Measurements from ENCODE around the gene LDLRAD4.

GRCh38 chr18:13269521-13270011 lies 51.0 kb downstream of the LDLRAD4 start:
- TF ChIP-seq CTCF (IDR thresholded peaks at IDR 0.05): no peak
- TF ChIP-seq POLR2A (IDR thresholded peaks at IDR 0.05): no peak
- no peak for TF ChIP-seq POLR2AphosphoS5 (IDR thresholded peaks at IDR 0.05)

All from stomach (tissue), 4 donors.